Parathyroid adenoma (tissue), 2 donors: ENCODE results near the gene CKS1B.

ENCODE experiments used
- H2AFZ ChIP-seq: fragments of 300-600 bp; sonication (generic); one replicate; pipeline ENCODE4 v1.7.0; 2017; ENCODE audit warnings: antibody characterized with exemption, mild to moderate bottlenecking
- H3K27ac ChIP-seq: fragments of 300-600 bp; sonication (generic); one replicate; pipeline ENCODE4 v1.7.0; 2017
- H3K27me3 ChIP-seq: fragments of 300-600 bp; sonication (generic); one replicate; pipeline ENCODE4 v1.7.0; 2017; ENCODE audit warnings: low read length; ENCODE audit not compliant: control insufficient read depth, insufficient read depth
- H3K36me3 ChIP-seq: fragments of 300-600 bp; sonication (generic); one replicate; pipeline ENCODE4 v1.7.0; 2017; ENCODE audit warnings: low read length; ENCODE audit not compliant: control insufficient read depth, insufficient read depth
- H3K4me1 ChIP-seq: fragments of 300-600 bp; sonication (generic); one replicate; pipeline ENCODE4 v1.7.0; 2017; ENCODE audit warnings: control low read depth
- H3K4me2 ChIP-seq: fragments of 300-600 bp; sonication (generic); one replicate; pipeline ENCODE4 v1.7.0; 2017; ENCODE audit warnings: low read length
- H3K4me3 ChIP-seq: fragments of 300-600 bp; sonication (generic); one replicate; pipeline ENCODE4 v1.7.0; 2017; ENCODE audit warnings: low read depth, low read length
- H3K79me2 ChIP-seq: fragments of 300-600 bp; sonication (generic); one replicate; pipeline ENCODE4 v1.7.0; 2017; ENCODE audit warnings: control low read depth
- H3K9ac ChIP-seq: fragments of 300-600 bp; sonication (generic); one replicate; pipeline ENCODE4 v1.7.0; 2017; ENCODE audit warnings: mild to moderate bottlenecking
- H3K9me3 ChIP-seq: fragments of 300-600 bp; sonication (generic); one replicate; pipeline ENCODE4 v1.7.0; 2017; ENCODE audit warnings: low read length; ENCODE audit not compliant: control insufficient read depth
- TF ChIP-seq, protein P1 (sequence below): fragments of 300-600 bp; sonication (generic); IDR thresholded peaks from one replicate; pipeline ENCODE4 v1.7.0; 2017; ENCODE audit warnings: antibody characterized with exemption, mild to moderate bottlenecking
- donor health status: primary hyperparathyroidism.

Gene CKS1B

DNA sequence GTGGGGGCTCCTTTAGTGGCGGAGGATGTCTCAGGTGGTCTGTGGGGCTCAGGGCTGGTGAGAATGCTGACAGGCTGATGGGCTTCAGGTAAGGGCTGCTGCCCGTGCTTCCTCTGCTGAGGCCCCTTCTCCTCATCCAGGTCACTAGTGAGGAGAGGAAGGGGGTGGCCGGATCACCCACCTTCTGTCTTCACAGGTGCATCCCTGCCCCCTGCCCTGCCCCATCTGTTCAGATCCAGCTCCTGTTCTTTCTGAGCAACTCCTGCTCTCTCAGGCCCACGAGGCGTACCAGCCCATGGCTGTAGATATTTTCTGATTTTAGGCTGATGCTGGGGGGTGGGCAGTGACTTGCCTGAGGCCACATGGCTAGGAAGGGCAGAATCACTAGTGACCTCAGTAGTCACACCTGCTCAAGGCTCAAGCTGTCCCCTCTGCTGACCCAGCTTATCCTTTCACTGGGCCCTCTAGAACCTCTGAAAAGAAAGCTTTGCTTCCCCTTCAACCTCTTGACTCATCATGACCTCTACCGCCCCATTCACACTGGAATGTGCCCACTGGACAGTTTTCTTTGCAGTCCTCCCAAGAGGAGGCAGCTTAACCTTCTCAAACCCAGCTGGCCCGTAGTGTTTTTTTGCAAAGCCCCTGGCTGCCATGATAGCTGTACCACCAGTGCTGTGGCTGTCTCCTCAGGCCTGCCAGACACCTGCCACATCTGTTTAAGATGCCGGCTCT lies 44.3 kb downstream of the CKS1B start:
- H3K27me3 ChIP-seq = no peaks in the 10 kb centered on the region
- H3K36me3 ChIP-seq = no peaks in the 10 kb centered on the region
- H3K4me3 ChIP-seq = no peak overlapping the region
- H3K79me2 ChIP-seq = no peaks in the 10 kb centered on the region
- H3K4me1 ChIP-seq = peaks cover 17% of the 10 kb centered on the region
- no peak overlapping the region for H2AFZ ChIP-seq
- peak overlapping the region; percentile 30 for H3K4me2 ChIP-seq
- no peak overlapping the region for H3K9ac ChIP-seq
- H3K9me3 ChIP-seq = no peaks in the 10 kb centered on the region
- TF ChIP-seq, protein P1, sequence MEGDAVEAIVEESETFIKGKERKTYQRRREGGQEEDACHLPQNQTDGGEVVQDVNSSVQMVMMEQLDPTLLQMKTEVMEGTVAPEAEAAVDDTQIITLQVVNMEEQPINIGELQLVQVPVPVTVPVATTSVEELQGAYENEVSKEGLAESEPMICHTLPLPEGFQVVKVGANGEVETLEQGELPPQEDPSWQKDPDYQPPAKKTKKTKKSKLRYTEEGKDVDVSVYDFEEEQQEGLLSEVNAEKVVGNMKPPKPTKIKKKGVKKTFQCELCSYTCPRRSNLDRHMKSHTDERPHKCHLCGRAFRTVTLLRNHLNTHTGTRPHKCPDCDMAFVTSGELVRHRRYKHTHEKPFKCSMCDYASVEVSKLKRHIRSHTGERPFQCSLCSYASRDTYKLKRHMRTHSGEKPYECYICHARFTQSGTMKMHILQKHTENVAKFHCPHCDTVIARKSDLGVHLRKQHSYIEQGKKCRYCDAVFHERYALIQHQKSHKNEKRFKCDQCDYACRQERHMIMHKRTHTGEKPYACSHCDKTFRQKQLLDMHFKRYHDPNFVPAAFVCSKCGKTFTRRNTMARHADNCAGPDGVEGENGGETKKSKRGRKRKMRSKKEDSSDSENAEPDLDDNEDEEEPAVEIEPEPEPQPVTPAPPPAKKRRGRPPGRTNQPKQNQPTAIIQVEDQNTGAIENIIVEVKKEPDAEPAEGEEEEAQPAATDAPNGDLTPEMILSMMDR = no peak
- H3K27ac ChIP-seq = peak overlapping the region; percentile 29

DNA sequence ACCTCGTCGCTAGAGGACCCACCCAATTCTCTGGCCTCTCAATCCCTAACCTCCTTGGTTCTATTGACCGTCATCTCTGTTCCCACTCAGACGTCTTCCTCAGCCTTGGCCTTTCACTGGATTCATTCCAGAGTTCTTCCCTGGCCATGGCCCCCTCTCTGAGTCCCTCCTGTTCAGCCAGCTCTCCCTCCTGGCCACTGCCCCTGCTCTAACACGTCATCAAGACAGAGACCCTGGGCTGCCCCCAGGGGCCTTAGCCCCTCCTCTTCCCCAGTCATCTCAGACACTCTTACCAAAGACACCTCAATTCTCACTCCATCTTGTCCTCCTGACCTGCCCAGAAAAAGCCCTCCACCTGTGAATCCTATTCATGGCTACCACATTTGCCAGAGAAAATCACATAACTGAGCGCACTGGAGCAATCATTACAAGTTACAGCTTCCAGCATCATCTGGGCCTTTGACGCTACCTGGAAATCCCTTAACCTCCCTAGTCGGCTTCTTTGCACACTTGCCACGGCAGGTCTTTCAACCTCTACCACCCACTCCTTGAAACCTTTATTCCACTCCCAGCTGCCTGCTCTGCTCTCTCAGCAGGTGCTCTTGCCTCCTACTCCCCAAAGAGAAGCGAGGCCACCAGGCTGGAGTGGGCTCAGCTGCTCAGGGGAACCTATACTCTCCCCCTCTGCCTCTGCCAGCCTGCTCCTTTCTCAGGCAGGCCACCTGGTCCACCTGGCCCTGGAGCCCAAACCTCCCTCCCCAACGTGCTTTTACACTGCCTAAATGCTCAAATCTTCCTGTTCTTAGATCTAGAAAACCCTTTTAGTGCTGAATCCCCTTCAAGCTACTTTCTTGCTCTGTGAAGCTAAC lies 45.1 kb downstream of the CKS1B start:
- Histone ChIP-seq H3K4me3 (no peak overlapping the region), H2AFZ (no peak overlapping the region), H3K36me3 (no peaks in the 10 kb centered on the region), H3K9me3 (no peaks in the 10 kb centered on the region), H3K4me1 (peaks cover 13% of the 10 kb centered on the region), H3K9ac (no peak overlapping the region), H3K27me3 (no peaks in the 10 kb centered on the region), H3K27ac (peak overlapping the region; percentile 29), H3K4me2 (peak overlapping the region; percentile 30), H3K79me2 (no peaks in the 10 kb centered on the region)
- TF ChIP-seq, protein P1 = no peak

DNA sequence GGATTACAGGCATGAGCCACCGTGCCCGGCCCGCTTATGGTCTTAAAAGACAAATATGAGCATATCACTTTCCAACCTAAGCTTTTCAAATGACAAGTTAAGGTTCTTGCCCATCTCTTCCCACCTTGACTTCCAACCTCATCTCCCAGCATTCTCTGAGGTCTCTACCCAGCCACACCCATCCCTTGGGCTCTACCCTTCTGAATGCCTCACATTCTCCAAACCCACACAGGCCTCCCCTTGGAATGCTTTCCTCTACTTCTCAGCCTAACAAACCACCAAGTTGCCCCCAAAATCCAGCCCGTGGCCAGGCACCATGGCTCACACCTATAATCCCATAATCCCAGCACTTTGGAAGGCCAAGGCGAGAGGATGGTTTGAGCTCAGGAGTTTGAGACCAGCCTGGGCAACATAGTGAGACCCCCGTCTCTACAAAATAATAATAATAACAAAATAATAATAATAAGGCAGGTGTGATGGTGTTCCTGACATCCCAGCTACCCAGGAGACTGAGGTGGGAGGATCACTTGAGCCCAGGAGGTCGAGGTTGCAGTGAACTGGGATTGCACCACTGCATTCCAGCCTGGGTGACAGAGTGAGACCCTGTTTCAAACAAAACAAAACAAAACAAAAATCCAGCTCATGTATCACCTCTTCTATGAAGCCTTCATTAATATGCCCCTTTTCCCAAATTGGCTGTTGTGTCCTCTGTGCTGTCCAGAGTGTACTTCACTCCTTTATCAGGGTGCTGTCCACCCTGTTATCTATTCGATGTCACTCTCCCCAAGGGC lies 47.9 kb downstream of the CKS1B start:
- Histone ChIP-seq H3K4me3 (no peak overlapping the region), H3K27ac (no peak overlapping the region), H3K79me2 (no peaks in the 10 kb centered on the region), H3K9ac (no peak overlapping the region), H2AFZ (no peak overlapping the region), H3K36me3 (no peaks in the 10 kb centered on the region), H3K4me2 (no peak overlapping the region), H3K27me3 (no peaks in the 10 kb centered on the region), H3K4me1 (peaks cover 9% of the 10 kb centered on the region), H3K9me3 (no peaks in the 10 kb centered on the region)
- TF ChIP-seq, protein P1 = no peak

DNA sequence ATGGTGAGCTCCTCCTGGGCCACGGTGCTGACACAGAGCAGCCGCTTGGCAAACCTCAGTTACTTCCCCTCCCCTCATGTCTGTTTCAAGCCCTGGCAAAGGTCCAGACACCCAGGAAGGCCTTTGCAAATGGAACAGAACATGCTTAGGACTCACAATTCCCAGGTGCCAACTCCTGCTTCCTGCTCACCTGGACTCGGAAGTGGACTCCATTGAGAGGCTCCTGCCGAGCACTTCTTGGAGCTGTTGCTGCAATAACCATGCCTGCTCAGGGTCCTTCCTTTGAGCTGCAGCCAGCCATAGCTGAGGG lies 48.4 kb downstream of the CKS1B start:
- no peak overlapping the region for H2AFZ ChIP-seq
- no peaks in the 10 kb centered on the region for H3K36me3 ChIP-seq
- H3K79me2 ChIP-seq = no peaks in the 10 kb centered on the region
- TF ChIP-seq, protein P1 = no peak
- H3K4me2 ChIP-seq = no peak overlapping the region
- H3K27ac ChIP-seq = no peak overlapping the region
- H3K27me3 ChIP-seq = no peaks in the 10 kb centered on the region
- no peaks in the 10 kb centered on the region for H3K9me3 ChIP-seq
- H3K9ac ChIP-seq = no peak overlapping the region
- no peak overlapping the region for H3K4me3 ChIP-seq
- peaks cover 6% of the 10 kb centered on the region for H3K4me1 ChIP-seq
